DND-41 (cell line): ENCODE results near the gene EPC1.
"Not testable (repeated sequence)": the region's sequence is repeated elsewhere in the genome, so short reads cannot be mapped to it uniquely, and the experiment has no call there.

Experiments
- EZH2 ChIP-seq: IDR thresholded peaks from 3 replicates; pipeline ENCODE4 v1.6.1; 2012; ENCODE audit warnings: borderline replicate concordance, low read depth, mild to moderate bottlenecking, moderate library complexity, low read length, inconsistent platforms; ENCODE audit not compliant: severe bottlenecking
- TF ChIP-seq, protein P1 (sequence below): IDR thresholded peaks from 2 replicates; pipeline ENCODE4 v1.5.1; 2012; ENCODE audit warnings: borderline replicate concordance, low read length, moderate library complexity, mild to moderate bottlenecking; ENCODE audit not compliant: poor library complexity, severe bottlenecking; ENCODE audit errors: extremely low read depth

DNA sequence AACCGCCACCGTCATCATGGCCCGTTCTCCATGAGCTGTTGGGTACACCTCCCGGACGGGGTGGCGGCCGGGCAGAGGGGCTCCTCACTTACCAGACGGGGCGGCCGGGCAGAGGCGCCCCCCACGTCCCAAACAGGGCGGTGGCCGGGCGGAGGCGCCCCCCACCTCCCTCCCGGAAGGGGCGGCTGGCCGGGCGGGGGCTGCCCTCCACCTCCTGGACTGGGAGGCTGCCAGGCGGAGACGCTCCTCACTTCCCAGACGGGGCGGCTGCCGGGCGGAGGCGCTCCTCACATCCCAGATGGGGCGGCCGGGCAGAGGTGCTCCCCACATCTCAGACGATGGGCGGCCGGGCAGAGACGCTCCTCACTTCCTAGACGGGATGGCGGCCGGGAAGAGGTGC lies 113.6 kb downstream of the EPC1 start:
- not testable (repeated sequence) for TF ChIP-seq EZH2
- TF ChIP-seq, protein P1, sequence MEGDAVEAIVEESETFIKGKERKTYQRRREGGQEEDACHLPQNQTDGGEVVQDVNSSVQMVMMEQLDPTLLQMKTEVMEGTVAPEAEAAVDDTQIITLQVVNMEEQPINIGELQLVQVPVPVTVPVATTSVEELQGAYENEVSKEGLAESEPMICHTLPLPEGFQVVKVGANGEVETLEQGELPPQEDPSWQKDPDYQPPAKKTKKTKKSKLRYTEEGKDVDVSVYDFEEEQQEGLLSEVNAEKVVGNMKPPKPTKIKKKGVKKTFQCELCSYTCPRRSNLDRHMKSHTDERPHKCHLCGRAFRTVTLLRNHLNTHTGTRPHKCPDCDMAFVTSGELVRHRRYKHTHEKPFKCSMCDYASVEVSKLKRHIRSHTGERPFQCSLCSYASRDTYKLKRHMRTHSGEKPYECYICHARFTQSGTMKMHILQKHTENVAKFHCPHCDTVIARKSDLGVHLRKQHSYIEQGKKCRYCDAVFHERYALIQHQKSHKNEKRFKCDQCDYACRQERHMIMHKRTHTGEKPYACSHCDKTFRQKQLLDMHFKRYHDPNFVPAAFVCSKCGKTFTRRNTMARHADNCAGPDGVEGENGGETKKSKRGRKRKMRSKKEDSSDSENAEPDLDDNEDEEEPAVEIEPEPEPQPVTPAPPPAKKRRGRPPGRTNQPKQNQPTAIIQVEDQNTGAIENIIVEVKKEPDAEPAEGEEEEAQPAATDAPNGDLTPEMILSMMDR = not testable (repeated sequence)
